Measurements from ENCODE around the gene TMEM117.
"Not testable (repeated sequence)": the region's sequence is repeated elsewhere in the genome, so short reads cannot be mapped to it uniquely, and the experiment has no call there.

The TMEM117 gene

GRCh38 chr12:43968736-43969135 lies 132.9 kb downstream of the TMEM117 start:
- DNase-seq = no peak

DNA sequence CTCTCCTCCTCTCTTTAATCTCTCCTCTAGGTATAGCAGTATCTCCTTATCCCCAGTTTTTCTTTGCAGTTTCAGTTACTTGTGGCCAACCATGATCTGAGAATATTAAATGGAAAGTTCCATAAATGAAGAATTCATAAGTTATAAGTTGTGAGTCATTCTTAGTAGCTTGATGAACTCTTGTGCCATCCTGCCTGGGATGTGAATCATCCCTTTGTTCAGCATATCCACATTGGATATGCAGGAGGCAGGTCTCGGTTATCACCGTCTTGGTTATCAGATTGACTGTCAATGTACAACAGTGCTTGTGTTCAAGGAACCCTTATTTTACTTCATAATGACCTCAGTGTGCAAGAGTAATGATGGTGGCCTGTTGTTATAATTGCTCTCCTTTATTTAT lies 134.0 kb downstream of the TMEM117 start:
- no peak for DNase-seq

GRCh38 chr12:43973385-43973784 lies 137.5 kb downstream of the TMEM117 start:
- DNase-seq = no peak

GRCh38 chr12:43973993-43974392 lies 138.1 kb downstream of the TMEM117 start:
- DNase-seq = no peak

DNA sequence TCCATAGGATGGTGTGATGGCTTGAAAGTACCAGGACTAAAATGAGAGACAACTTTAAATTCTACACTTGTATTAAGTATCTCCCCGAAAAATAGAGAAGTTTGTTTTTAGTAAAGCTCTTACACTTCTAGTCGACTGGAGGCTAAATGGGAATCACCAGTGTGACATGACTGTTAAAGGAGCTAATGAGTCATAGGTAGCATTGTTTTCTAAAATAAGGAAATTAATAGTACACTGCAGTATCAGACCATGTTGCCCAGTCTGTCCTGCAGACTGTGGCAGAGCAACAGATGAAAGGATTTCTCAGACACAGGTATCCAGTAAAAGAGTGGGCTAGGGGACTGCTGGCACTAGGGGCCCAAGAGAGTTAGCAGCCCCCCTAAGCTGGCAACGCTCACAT lies 140.1 kb downstream of the TMEM117 start:
- DNase-seq = no peak

- no peak for DNase-seq
Measured at GRCh38 chr12:43978556-43978955, 142.7 kb downstream of the TMEM117 start.

DNA sequence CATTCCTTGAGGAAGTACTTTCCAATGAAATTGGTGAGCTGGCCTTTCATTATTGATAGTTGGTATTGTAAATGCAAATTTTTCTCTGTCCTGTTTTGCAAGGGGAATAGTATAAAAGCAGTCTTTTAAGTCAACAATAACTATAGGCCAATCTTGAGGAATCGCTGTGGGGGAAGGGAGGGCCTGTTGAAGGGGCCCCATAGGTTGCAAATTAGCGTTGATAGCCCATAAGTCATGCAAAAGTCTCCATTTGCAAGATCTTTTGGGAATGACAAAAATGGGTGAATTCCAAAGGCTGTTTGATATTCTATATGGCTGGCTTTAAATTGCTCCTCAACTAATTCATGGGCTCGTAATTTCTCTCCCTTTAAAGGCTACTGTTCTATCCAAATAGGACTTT lies 143.6 kb downstream of the TMEM117 start:
- no peak for DNase-seq

GRCh38 chr12:43980627-43981191 lies 144.8 kb downstream of the TMEM117 start:
- DNase-seq = no peak

- DNase-seq = no peak
Measured at GRCh38 chr12:43981726-43982125, 145.8 kb downstream of the TMEM117 start.

GRCh38 chr12:43982544-43982943 lies 146.7 kb downstream of the TMEM117 start:
- no peak for DNase-seq

DNA sequence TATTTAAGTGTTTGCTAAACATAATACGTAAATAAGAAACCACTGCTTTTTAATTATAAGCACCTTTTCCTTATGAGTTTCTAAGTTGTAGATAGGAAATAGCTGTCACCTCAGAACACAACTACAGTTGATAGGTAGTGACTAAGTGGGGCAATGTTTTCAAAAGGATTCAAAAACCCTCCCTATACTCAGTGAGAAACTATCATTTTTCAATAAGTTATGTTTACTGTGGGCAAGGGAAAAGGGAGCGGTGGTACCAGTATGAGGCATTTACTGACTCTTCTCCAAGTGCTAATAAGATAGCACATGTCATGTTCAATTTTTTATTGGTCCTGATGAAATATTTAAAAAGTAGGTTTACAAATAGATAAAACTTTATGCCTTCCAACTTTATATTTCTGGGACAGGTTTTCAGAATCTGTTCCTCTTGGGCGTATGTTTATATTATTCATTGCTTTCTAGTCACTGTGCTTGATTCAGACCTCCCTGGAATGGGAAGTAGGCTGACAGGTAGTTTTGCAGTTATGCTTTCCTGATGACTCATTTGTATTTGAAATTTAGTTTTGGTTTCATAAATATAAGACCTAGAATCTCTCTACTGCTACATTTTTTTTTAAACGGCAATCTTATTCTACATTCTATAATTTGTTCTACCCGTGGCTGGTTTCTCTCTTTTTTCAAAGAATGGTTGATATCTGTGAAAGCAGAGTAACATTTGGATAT lies 153.1 kb downstream of the TMEM117 start:
- DNase-seq = no peak

DNA sequence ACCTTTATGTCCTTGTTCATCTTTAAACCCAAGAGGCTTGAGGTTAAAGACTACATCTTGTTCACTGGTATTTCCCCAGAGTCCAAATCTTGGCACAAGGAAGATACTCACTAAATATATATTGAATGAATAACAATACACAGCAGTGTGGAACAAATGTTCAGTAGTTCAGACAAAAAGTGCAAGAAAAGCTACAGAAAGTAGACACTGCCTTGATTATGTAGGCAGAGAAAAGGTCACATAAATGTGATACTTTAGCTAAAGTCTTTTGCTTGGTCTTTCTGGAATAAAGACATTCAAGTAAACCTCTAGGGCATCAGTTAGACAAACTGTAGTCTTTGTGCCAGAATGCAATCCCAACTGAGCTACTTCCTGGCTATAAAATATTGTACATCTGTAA lies 157.0 kb downstream of the TMEM117 start:
- no peak for DNase-seq

DNA sequence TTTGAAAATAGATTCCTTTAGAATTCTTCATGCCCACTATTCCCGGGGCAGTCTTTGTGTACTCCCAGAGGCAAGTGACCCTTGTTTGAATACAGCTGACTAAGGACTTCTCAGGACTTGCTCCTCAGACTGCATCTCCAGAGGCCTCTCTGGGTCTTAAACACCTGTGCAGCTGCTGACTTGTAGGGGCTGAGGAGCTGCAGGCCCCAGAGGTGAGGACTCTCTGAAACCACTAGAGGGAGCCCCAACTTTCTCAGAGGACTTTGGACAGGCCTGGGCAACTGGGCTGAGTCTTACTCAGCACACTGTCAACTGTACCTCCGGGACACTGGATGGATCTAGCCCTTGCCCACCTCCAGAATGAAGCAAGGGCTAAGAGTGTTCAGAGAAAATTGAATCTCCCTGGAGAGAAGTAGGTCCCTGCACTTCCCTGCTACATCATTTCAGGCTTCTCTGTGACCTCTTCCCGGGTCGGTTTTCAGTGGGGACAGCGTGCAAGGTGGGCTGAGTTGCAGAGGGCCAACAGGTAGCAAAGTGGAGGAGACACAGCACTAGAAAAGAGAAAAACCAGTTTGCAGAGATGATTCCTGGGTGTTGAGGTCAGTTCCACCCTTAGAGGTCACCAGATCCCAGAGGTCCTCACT lies 164.6 kb downstream of the TMEM117 start:
- DNase-seq = no peak

GRCh38 chr12:44002607-44003006 lies 166.7 kb downstream of the TMEM117 start:
- no peak for DNase-seq

DNA sequence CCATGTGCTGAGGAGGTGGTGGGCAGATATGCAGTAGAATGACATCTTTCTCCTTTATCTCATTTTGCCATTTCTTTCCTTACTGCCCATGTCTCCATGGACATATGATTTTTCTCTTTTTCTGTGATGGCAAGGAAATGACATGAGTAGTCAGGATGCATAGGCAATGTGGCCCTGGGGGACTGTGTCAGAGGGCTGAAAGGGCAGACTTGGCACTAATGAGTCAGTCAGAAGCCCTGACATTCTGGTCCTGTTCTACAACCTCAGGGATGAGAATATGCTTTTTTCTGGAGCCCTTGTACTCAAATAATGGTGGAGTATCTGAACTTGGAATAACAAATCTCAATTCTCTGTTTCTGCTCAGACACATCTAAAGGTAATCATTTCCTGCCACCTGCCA lies 167.8 kb downstream of the TMEM117 start:
- no peak for DNase-seq

DNA sequence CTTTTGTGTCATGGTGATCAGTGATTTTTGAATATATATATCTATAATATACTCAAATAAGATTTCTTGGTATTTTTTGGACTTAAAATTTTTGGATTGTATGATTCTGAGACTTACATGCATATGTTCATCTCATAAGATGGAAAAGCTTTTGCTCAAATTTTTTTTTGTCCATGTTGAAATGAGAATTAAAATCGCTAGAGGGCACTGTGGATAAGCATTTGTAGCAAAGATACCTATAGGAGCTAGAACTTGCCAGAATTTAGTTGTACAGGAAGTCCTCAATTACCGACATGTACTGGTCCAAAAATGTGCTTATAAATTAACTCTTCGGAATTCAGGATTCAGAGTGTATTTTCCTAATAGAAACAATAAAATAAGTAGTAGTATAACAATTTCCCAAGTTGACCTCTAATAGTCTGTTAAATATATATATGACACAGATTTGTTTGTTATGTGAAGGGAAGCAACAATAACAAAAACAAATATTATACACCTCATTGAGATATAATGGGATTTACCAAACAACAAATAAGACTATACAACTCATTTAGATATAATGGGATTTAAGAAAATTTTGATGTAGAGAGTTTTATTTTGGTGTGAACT lies 179.6 kb downstream of the TMEM117 start:
- DNase-seq = no peak

- DNase-seq = no peak
Measured at GRCh38 chr12:44017216-44017615, 181.3 kb downstream of the TMEM117 start.

GRCh38 chr12:44019118-44019517 lies 183.2 kb downstream of the TMEM117 start:
- DNase-seq = no peak

- no peak for DNase-seq
Measured at GRCh38 chr12:44020555-44020954, 184.7 kb downstream of the TMEM117 start.

DNA sequence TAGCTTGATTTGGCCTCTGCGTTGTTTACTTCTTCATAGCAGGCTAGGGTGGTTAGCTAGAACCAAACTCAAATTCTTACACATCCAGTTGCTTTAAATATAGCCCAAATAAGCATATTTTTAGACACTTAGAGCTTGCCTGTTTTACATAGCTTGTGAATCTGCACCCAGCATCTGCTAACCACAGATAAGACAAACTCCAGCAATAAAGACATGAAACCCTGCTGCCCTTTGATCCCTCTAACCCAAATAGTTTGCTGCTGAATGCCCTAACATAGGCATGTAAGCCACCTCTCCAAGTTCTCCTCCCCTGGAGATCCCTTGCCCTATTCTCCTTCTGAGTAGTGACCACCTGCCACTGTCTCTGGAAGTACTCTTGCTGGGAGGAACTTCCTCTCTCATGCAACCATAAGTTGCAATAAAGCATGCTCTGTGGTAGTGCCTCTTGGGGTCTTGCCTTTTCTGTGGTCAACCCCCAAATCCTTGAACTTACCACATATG lies 185.6 kb downstream of the TMEM117 start:
- DNase-seq = no peak

DNA sequence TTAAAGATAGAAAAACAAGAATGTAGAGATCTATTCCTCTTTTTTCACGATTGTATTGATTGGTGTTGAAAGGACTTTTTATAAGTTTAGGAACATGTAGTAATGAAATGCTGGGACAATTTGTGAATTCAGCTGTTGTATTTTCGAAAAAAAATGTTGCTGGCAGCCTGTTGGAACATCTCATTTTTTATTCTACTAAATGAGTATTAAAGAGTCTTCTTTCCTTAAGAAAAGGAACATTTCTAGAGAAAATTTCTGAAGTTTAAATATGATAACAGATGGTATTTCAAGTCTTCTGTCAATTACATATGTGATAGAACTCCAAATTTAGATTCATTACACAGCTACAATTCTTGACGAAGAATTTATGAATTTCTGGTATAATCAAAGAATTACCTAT lies 189.6 kb downstream of the TMEM117 start:
- DNase-seq = no peak

GRCh38 chr12:44026046-44026445 lies 190.2 kb downstream of the TMEM117 start:
- no peak for DNase-seq

- DNase-seq = not testable (repeated sequence)
Measured at GRCh38 chr12:44026926-44027325, 191.0 kb downstream of the TMEM117 start.

- DNase-seq = no peak
Measured at GRCh38 chr12:44029194-44029593, 193.3 kb downstream of the TMEM117 start.
